SU-DHL-6 (cell line): ENCODE measurements around the gene ZNF248.

Source experiments
- H2AFZ ChIP-seq: fragments of 200-600 bp; sonication (generic); 2 replicates; pipeline ENCODE4 v1.6.1; 2014; ENCODE audit warnings: low read depth, mild to moderate bottlenecking, moderate library complexity, mixed read lengths, antibody characterized with exemption, low read length; ENCODE audit not compliant: severe bottlenecking
- H3F3A ChIP-seq: fragments of 200-600 bp; shearing (Covaris generic); 2 replicates; pipeline ENCODE4 v1.6.0; 2016; ENCODE audit warnings: antibody characterized with exemption, mild to moderate bottlenecking; ENCODE audit not compliant: insufficient read depth
- H3K27ac ChIP-seq: fragments of 200-600 bp; sonication (generic); 2 replicates; pipeline ENCODE4 v1.5.1; 2016; ENCODE audit warnings: low read depth, mild to moderate bottlenecking, low read length, moderate library complexity, mixed read lengths
- H3K27me3 ChIP-seq: fragments of 200-600 bp; sonication (generic), shearing (Covaris generic); 2 replicates; pipeline ENCODE4 v1.6.0; 2014; ENCODE audit warnings: mild to moderate bottlenecking, low read length
- H3K36me3 ChIP-seq: fragments of 200-600 bp; sonication (generic); 2 replicates; pipeline ENCODE4 v1.6.1; 2014; ENCODE audit warnings: mild to moderate bottlenecking, low read length, mixed read lengths
- H3K4me2 ChIP-seq: fragments of 300-600, 200-600 bp; shearing (Covaris generic), sonication (generic); 2 replicates; pipeline ENCODE4 v1.6.0; 2014; ENCODE audit warnings: low read length, low read depth, mild to moderate bottlenecking; ENCODE audit not compliant: poor library complexity, severe bottlenecking
- H3K4me3 ChIP-seq: fragments of 200-600 bp; sonication (generic); 2 replicates; pipeline ENCODE4 v1.5.1; 2014; ENCODE audit warnings: antibody characterized with exemption, low read length, mild to moderate bottlenecking, mixed read lengths; ENCODE audit not compliant: insufficient read depth, poor library complexity, severe bottlenecking
- H3K79me2 ChIP-seq: fragments of 200-600 bp; sonication (generic); 2 replicates; pipeline ENCODE4 v1.6.1; 2014; ENCODE audit warnings: mild to moderate bottlenecking, low read length, moderate library complexity; ENCODE audit not compliant: insufficient read depth
- H3K9ac ChIP-seq: fragments of 200-600 bp; sonication (generic); 2 replicates; pipeline ENCODE4 v1.7.0; 2014; ENCODE audit warnings: mild to moderate bottlenecking, low read length
- H3K9me2 ChIP-seq: fragments of 200-600 bp; sonication (generic); replicated peaks from 2 replicates; pipeline ENCODE4 v1.6.1; 2014; ENCODE audit warnings: low read length; ENCODE audit not compliant: insufficient read depth
- H3K9me3 ChIP-seq: fragments of 200-600 bp; sonication (generic); 2 replicates; pipeline ENCODE4 v1.6.1; 2014; ENCODE audit warnings: low read length, mixed read lengths; ENCODE audit not compliant: insufficient read depth
- H4K20me1 ChIP-seq: fragments of 200-600 bp; sonication (generic); 2 replicates; pipeline ENCODE4 v1.6.1; 2014; ENCODE audit warnings: low read depth, mild to moderate bottlenecking, antibody characterized with exemption, low read length, moderate library complexity, mixed read lengths
- CTCF ChIP-seq: fragments of 200-600 bp; sonication (generic); IDR thresholded peaks from one replicate; pipeline ENCODE4 v1.5.1; 2017; ENCODE audit warnings: antibody characterized with exemption, mild to moderate bottlenecking, low read length, moderate library complexity; ENCODE audit not compliant: insufficient read depth, poor library complexity, severe bottlenecking
- EZH2phosphoT487 ChIP-seq: fragments of 200-600 bp; sonication (generic), shearing (Covaris generic); conservative IDR thresholded peaks from 2 replicates; pipeline ENCODE4 v1.6.1; 2018; ENCODE audit warnings: mild to moderate bottlenecking, antibody characterized with exemption, low read length, moderate library complexity, mixed read lengths

Gene ZNF248

GRCh38 chr10:37857287-37858211 lies at the start of gene ZNF248:
ZNF248 (minus strand) TSS chr10:37857610; CDS start chr10:37856310, 1,300 bp downstream.
- peak within 1 kb of the TSS; percentile 97 for H3K4me3 ChIP-seq

GRCh38 chr10:37906382-37906781 lies 49.0 kb upstream of the ZNF248 start:
- H3K9ac ChIP-seq, result no peak overlapping the region
- H3K36me3 ChIP-seq, result no peaks in the 10 kb centered on the region
- H2AFZ ChIP-seq, result no peak overlapping the region
- no peak overlapping the region for H3K4me3 ChIP-seq
- no peaks in the 10 kb centered on the region for H3K27me3 ChIP-seq
- H3K79me2 ChIP-seq, result no peaks in the 10 kb centered on the region
- TF ChIP-seq CTCF (no peak), EZH2phosphoT487 (no peak)
- H3K4me2 ChIP-seq, result no peak overlapping the region
- no peaks in the 10 kb centered on the region for H3K9me3 ChIP-seq
- no peak overlapping the region for H3K27ac ChIP-seq
- H3K9me2 ChIP-seq, result no peaks in the 10 kb centered on the region
- H3F3A ChIP-seq, result no peaks in the 10 kb centered on the region
- no peaks in the 10 kb centered on the region for H4K20me1 ChIP-seq

More at GRCh38 chr10:37857287-37858211, at the start of gene ZNF248:
- Histone ChIP-seq H3K27ac (peak within 1 kb of the TSS; percentile 59), H3K9me2 (no peaks in the 10 kb centered on the region), H3K9me3 (no peaks in the 10 kb centered on the region), H3F3A (no peaks in the 10 kb centered on the region), H3K79me2 (peaks cover 27% of the 10 kb centered on the region; the same call in 1 of the 2 replicates), H3K36me3 (no peaks in the 10 kb centered on the region), H3K27me3 (no peaks in the 10 kb centered on the region), H2AFZ (peak within 1 kb of the TSS; percentile 92), H3K4me2 (peak within 1 kb of the TSS; percentile 78), H4K20me1 (no peaks in the 10 kb centered on the region), H3K9ac (peak within 1 kb of the TSS; percentile 96)
- TF ChIP-seq EZH2phosphoT487 (no peak), CTCF (no peak)

GRCh38 chr10:37896436-37896835 lies 39.0 kb upstream of the ZNF248 start:
- H4K20me1 ChIP-seq, result no peaks in the 10 kb centered on the region
- H3K4me2 ChIP-seq, result no peak overlapping the region
- no peaks in the 10 kb centered on the region for H3F3A ChIP-seq
- H3K9ac ChIP-seq, result no peak overlapping the region
- no peaks in the 10 kb centered on the region for H3K79me2 ChIP-seq
- H2AFZ ChIP-seq, result no peak overlapping the region
- H3K9me2 ChIP-seq, result no peaks in the 10 kb centered on the region
- H3K36me3 ChIP-seq, result no peaks in the 10 kb centered on the region
- peaks cover 25% of the 10 kb centered on the region for H3K9me3 ChIP-seq
- no peak overlapping the region for H3K4me3 ChIP-seq
- no peaks in the 10 kb centered on the region for H3K27me3 ChIP-seq
- TF ChIP-seq EZH2phosphoT487 (no peak), CTCF (no peak)
- no peak overlapping the region for H3K27ac ChIP-seq
